Measurements from ENCODE around the gene LPAR1. TPM values are rescaled to one million over a fixed set of nuclear protein-coding genes. Genes with fewer than 3 reads are reported as not detected.

LPAR1 gene
- total RNA-seq, 1 donor from 2014 or later = 67.6 TPM

GRCh38 chr9:110999379-110999778 is 38.9 kb downstream of the LPAR1 start:
- no peak for DNase-seq (ENCODE audit: low spot score)

- no peak for DNase-seq (ENCODE audit: low spot score)
Measured at GRCh38 chr9:110997847-110998246, 40.4 kb downstream of the LPAR1 start.

- DNase-seq (ENCODE audit: low spot score) = no peak
Measured at GRCh38 chr9:110996436-110997220, 41.6 kb downstream of the LPAR1 start.

GRCh38 chr9:110995420-110996340 is 42.6 kb downstream of the LPAR1 start:
- no peak for DNase-seq (ENCODE audit: low spot score)

GRCh38 chr9:110994771-110995241 is 43.5 kb downstream of the LPAR1 start:
- DNase-seq (ENCODE audit: low spot score) = no peak

- DNase-seq (ENCODE audit: low spot score) = no peak
Measured at GRCh38 chr9:110990481-110990880, 47.8 kb downstream of the LPAR1 start.

GRCh38 chr9:110986529-110986928 is 51.7 kb downstream of the LPAR1 start:
- no peak for DNase-seq (ENCODE audit: low spot score)

- no peak for DNase-seq (ENCODE audit: low spot score)
Measured at GRCh38 chr9:110984890-110985437, 53.3 kb downstream of the LPAR1 start.

GRCh38 chr9:110980261-110980660 is 58.0 kb downstream of the LPAR1 start:
- no peak for DNase-seq (ENCODE audit: low spot score)

GRCh38 chr9:110979636-110980035 is 58.6 kb downstream of the LPAR1 start:
- DNase-seq (ENCODE audit: low spot score) = no peak

GRCh38 chr9:110978516-110978915 is 59.8 kb downstream of the LPAR1 start:
- no peak for DNase-seq (ENCODE audit: low spot score)

GRCh38 chr9:110977259-110977709 is 61.0 kb downstream of the LPAR1 start:
- DNase-seq (ENCODE audit: low spot score) = no peak

- DNase-seq (ENCODE audit: low spot score) = no peak
Measured at GRCh38 chr9:110975969-110976368, 62.3 kb downstream of the LPAR1 start.

GRCh38 chr9:110975278-110975677 is 63.0 kb downstream of the LPAR1 start:
- DNase-seq (ENCODE audit: low spot score) = no peak

GRCh38 chr9:110971705-110972104 is 66.6 kb downstream of the LPAR1 start:
- DNase-seq (ENCODE audit: low spot score) = no peak

- DNase-seq (ENCODE audit: low spot score) = no peak
Measured at GRCh38 chr9:110971234-110971633, 67.0 kb downstream of the LPAR1 start.

GRCh38 chr9:110969971-110970386 is 68.3 kb downstream of the LPAR1 start:
- DNase-seq (ENCODE audit: low spot score) = no peak

GRCh38 chr9:110968096-110968495 is 70.2 kb downstream of the LPAR1 start:
- DNase-seq (ENCODE audit: low spot score) = no peak

- DNase-seq (ENCODE audit: low spot score) = no peak
Measured at GRCh38 chr9:110967196-110967595, 71.1 kb downstream of the LPAR1 start.

- no peak for DNase-seq (ENCODE audit: low spot score)
Measured at GRCh38 chr9:110960288-110960687, 78.0 kb downstream of the LPAR1 start.

GRCh38 chr9:110958847-110959246 is 79.4 kb downstream of the LPAR1 start:
- DNase-seq (ENCODE audit: low spot score) = no peak

- no peak for DNase-seq (ENCODE audit: low spot score)
Measured at GRCh38 chr9:110954822-110955291, 83.4 kb downstream of the LPAR1 start.

Measured in ureter (tissue), 1 donor.